H1 (cell line): ENCODE measurements around the gene PSD2.

Experiments
- ATF3 ChIP-seq: IDR thresholded peaks from 2 replicates; pipeline ENCODE4 v1.6.1; 2011; ENCODE audit warnings: low read depth, mild to moderate bottlenecking, low read length; ENCODE audit not compliant: insufficient read depth
- CBX5 ChIP-seq: fragments of 300-800, 300-1000 bp; sonication (generic); IDR thresholded peaks from 2 replicates; pipeline ENCODE4 v1.7.1; 2016; ENCODE audit warnings: antibody characterized with exemption, low read length, low read depth
- CREB1 ChIP-seq: IDR thresholded peaks from 2 replicates; pipeline ENCODE4 v1.6.1; 2012; ENCODE audit warnings: inconsistent platforms
- CTCF ChIP-seq, 3 experiments: IDR thresholded peaks; 1 replicate in 2 of 3; 2 replicates in 1 of 3; pipeline versions ENCODE4 v1.5.1 to v1.6.1; 2011; ENCODE audit warnings: low read length in 3 of 3, mild to moderate bottlenecking in 3 of 3, inconsistent platforms in 2 of 3, low read depth in 1 of 3, moderate library complexity in 1 of 3; ENCODE audit not compliant: insufficient read depth in 1 of 3; ENCODE audit errors: control extremely low read depth in 1 of 3
- EGR1 ChIP-seq: IDR thresholded peaks from 2 replicates; pipeline ENCODE4 v1.6.1; 2011; ENCODE audit warnings: low read depth, low read length, borderline replicate concordance
- MAFK ChIP-seq: IDR thresholded peaks from 2 replicates; pipeline ENCODE4 v1.6.1; 2012; ENCODE audit warnings: low read depth, mild to moderate bottlenecking, improper control_type of control experiment, low read length
- MAX ChIP-seq: IDR thresholded peaks from 2 replicates; pipeline ENCODE4 v1.6.1; 2012; ENCODE audit warnings: inconsistent platforms
- NRF1 ChIP-seq: IDR thresholded peaks from 2 replicates; pipeline ENCODE4 v1.6.1; 2011; ENCODE audit warnings: mild to moderate bottlenecking, low read depth, low read length, improper control_type of control experiment
- POLR2A ChIP-seq, 2 experiments: IDR thresholded peaks; 1 replicate in 1 of 2; 2 replicates in 1 of 2; pipeline ENCODE4 v1.6.1; 2011; ENCODE audit warnings: low read depth in 2 of 2, low read length in 2 of 2, mild to moderate bottlenecking in 2 of 2; ENCODE audit errors: control extremely low read depth in 1 of 2
- POLR2AphosphoS5 ChIP-seq: IDR thresholded peaks from 2 replicates; pipeline ENCODE4 v1.6.1; 2011; ENCODE audit warnings: low read depth, low read length
- SRF ChIP-seq: IDR thresholded peaks from 2 replicates; pipeline ENCODE4 v1.6.1; 2011; ENCODE audit warnings: mild to moderate bottlenecking, low read depth, low read length, moderate library complexity
- TAF1 ChIP-seq: IDR thresholded peaks from 2 replicates; pipeline ENCODE4 v1.6.1; 2011; ENCODE audit warnings: mild to moderate bottlenecking, low read depth, low read length
- USF2 ChIP-seq: IDR thresholded peaks from 2 replicates; pipeline ENCODE4 v1.6.1; 2011; ENCODE audit warnings: low read length, improper control_type of control experiment

GRCh38 chr5:139889410-139889809 lies 93.8 kb downstream of the PSD2 start:
- TF ChIP-seq CTCF (IDR thresholded peaks at IDR 0.05; ENCODE audit: control extremely low read depth in 1 of 3, insufficient read depth in 1 of 3, low read depth in 1 of 3, low read length in 3 of 3) (no peak), CREB1 (no peak), TAF1 (no peak), MAFK (no peak), POLR2A (IDR thresholded peaks at IDR 0.05; ENCODE audit: control extremely low read depth in 1 of 2, low read depth in 2 of 2, low read length in 2 of 2) (no peak), EGR1 (no peak), NRF1 (no peak), USF2 (no peak), POLR2AphosphoS5 (no peak), ATF3 (no peak), SRF (no peak), MAX (no peak), CBX5 (no peak)
